GM21367 (cell line): ENCODE data around the gene MIA2.

Experiments used
- ATAC-seq: cut with Tn5 transposase; IDR thresholded peaks from one replicate; pipeline ENCODE4 v1.9.1; 2021; ENCODE audit not compliant: unreplicated experiment

The MIA2 gene

DNA sequence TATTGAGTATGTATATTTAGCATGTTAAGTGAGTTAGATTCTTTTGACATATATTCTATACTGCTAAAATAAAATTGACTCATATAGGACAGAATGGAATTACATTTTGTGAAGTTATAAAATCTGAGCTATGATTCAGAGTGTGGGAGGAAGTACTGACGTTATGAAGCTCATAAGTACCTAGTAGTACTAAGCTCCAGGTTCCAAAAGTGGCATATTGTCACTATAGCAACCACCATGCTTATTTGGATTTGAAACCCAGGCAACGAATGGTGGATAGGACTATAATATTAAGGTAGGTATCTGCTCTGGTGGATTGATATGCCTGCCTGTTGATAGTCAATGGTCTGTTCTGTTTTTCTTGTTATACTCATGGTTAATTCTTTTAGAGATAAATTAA lies 200.7 kb downstream of the MIA2 start:
- ATAC-seq, result no peak

- ATAC-seq, result no peak
These were observed 201.5 kb downstream of the MIA2 start for GRCh38 chr14:39435241-39435640.
